ENCODE results near the gene USP53.
"Not testable (repeated sequence)": the region's sequence is repeated elsewhere in the genome, so short reads cannot be mapped to it uniquely, and the experiment has no call there.

The USP53 gene

DNA sequence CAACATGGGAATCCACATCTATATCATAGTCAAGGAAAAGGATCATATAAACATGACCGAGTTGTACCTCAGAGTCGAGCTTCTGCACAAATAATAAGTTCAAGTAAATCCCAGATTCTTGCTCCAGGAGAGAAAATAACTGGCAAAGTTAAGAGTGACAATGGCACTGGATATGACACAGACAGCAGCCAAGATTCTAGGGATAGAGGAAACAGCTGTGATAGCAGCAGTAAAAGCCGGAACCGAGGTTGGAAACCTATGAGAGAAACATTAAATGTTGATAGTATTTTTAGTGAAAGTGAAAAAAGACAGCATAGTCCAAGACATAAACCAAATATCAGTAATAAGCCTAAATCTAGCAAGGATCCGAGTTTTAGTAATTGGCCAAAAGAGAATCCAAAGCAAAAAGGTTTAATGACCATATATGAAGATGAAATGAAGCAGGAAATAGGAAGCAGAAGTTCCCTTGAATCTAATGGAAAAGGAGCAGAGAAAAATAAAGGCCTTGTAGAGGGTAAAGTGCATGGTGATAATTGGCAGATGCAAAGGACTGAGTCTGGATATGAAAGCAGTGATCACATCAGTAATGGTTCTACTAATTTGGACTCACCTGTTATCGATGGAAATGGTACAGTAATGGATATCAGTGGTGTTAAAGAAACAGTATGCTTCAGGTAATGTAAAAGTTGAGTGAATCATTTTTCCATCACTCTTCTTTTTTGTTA lies 59.0 kb downstream of the USP53 start:
- no peak for DNase-seq (ENCODE audit: low spot score)

DNA sequence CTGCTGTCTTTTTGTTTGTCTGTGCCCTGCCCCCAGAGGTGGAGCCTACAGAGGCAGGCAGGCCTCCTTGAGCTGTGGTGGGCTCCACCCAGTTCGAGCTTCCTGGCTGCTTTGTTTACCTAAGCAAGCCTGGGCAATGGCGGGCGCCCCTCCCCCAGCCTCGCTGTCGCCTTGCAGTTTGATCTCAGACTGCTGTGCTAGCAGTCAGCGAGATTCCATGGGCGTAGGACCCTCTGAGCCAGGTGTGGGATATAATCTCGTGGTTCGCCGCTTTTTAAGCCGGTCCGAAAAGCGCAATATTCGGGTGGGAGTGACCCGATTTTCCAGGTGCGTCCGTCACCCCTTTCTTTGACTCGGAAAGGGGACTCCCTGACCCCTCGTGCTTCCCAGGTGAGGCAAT lies 67.0 kb downstream of the USP53 start:
- FAIRE-seq; DNase-seq (ENCODE audit: low spot score): not testable (repeated sequence)

More for the DNA sequence above, 59.0 kb downstream of the USP53 start:
- FAIRE-seq = no peak

DNA sequence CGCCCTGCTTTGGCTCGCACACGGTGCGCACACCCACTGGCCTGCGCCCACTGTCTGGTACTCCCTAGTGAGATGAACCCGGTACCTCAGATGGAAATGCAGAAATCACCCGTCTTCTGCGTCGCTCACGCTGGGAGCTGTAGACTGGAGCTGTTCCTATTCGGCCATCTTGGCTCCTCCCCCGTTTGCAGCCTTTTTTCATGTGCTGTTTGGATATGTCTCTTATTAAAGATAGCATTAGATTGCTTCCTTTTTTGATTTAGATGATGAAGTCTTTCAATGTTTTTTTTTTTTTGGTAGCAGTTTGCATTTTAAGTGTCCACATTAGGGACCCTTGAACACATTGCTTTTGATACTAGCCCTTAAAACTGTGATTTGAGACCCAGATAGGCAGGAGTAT lies 67.4 kb downstream of the USP53 start:
- DNase-seq (ENCODE audit: low spot score); FAIRE-seq: not testable (repeated sequence)

DNA sequence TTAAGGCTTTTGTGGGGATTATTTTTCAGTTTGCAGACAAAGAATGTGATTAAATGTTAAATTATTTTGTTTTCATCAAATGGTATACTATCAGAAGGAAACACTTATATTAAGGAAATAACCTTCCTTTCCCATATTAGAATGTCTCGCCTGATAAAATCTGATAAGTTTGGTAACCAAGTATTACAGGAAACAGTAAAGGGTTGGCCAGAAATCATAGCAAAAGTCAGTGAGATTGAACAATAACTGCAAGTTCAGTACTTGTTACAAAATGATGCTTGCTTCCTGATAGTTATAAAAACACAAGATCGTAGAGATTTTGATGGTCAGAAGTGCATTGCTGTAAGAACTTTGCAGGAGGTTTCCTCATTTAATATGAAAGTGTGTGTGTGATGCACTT lies 68.9 kb downstream of the USP53 start:
- FAIRE-seq (no peak), DNase-seq (ENCODE audit: low spot score) (no peak)

DNA sequence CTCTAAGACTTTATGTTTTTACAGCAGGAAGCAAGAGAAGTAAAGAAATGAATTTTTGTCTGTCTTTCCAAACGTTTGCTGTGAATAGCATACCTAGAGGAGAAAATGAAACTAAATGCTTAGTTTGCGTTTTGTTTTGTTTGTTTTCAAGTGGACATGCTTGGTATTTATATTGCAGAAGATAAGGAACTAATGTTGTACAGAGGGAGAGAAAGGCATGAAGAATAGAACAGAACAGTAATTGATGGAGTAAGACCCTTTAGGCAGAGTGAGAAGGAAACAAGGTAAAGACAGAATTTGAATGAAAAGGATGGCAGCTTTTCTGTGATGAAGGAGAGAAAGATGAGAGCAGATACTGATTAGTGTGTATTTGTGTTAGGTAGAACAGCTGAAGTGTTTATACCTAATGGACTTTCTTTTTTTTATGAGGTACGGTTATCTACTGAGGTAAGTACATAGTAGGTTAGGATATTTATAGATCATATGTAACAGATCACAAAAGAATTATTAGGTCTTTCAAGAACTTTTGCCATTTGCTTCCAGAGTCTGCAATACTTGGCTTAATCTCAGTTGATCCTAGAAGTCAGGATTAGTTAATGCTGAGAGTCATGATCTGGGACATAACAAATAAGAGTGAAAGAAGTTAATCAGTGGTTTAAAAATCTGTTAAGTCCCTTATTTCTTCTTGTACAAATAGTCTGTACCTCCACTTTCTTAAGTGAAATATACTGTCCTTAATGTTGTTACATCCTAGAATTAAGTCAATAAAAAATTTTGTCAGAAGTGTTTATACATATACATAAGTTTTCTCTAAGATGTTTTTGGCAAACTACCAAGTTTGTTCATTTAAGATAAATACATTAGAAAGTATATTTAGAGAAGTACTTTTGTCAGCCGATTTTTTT lies 72.6 kb downstream of the USP53 start:
- DNase-seq (ENCODE audit: low spot score) (no peak), FAIRE-seq (no peak)

DNA sequence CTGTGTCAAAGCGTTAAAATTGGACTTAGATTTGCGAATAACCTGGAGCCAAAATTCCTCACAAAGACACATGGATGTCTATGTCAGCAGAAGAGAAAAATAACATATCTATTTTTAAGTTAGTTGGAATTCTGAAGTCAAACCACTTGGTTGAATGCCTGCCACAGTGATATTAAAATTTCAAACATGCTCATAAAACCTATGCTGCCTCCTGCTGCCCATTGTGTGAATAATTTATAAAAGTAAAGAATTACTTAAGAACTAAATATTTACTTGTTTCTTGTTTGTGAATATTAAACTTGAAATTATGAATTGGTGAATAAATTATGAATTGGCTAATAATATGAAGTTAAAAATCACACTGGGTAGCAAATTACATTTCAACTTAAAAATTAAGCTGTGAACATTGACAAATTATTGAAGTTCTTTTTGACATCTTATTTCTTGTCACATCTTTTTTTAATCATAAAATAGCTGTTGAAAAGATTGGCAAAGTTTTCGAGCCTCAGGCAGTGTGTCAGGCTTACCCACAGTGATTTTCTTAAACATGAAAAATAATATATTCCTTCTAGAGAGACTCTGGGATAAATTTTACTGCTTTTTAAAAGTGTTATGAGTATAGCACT lies 74.0 kb downstream of the USP53 start:
- DNase-seq (ENCODE audit: low spot score) (peak; percentile 7), FAIRE-seq (no peak)

DNA sequence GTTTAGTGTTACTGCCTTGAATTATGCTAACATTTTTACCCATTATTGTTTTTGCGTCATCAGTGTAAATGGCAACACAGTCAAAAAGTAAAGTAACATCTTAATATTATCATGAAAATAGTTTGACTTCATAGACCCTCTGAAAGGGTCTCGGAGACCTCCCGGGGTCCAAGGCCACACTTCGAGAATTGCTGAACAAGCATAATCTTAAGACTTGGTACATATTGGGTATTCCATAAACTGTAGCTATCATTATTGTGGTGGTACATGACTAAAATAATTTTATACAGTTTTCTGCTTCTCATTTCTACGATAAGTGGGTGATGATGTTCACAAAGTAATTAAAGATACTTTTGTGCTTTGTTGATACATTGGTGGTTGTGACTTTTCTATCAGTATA lies 76.8 kb downstream of the USP53 start:
- no peak for FAIRE-seq
- no peak for DNase-seq (ENCODE audit: low spot score)

DNA sequence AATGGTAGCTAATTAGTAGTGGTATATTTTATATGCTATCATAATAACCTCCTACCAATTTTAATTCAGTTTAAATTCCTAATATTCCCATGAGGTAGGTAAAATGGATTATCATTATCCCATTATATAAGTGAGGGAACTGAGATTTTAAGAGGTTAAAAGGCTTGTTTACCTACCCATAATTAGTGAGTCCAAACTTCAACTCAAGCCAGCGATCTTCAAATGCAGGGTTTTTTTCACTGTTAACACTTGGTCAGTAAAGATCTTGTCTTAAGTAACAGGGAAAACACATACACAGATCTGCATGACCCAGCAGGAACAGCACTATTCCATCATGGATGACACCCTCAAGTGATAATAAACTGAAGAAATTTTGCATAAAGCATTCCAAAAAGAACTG lies 78.1 kb downstream of the USP53 start:
- no peak for FAIRE-seq
- DNase-seq (ENCODE audit: low spot score) = no peak

DNA sequence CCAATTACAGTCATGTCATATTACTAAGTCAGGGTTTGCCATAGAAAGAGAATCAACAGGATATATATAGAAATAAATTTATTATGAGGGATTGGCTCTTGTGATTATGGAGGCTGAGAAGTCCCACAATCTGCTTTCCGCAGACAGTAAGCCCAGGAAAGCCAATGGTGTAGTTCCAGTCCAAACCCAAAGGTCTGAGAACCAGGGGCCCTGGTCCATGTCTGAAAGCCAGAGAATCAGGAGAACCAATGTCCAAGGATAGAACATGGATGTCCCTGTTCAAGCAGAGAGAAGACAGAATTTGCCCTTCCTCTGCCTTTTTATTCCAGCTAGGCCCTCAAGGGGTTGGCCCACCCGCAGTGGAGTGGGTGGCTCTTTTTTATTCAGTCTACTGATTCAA lies 83.8 kb downstream of the USP53 start:
- FAIRE-seq (no peak), DNase-seq (ENCODE audit: low spot score) (no peak)

DNA sequence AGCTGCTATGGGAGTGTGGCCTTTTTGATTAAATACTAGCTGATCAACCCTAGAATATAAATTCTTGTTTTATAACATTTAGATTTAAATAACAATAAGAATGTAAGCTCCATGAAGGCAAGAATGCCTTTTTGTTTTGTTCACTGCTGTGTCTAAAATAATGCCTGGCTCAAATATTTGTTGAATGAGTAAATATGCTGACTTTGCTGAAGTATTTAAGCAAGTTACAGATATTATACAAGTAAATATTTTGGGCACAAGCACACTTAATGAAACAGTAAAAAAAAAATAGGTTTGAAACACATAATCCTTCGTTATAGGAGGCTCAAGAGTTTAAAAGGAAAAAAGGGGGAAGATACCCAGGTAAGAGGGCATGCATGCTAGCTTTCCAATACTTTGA lies 85.3 kb downstream of the USP53 start:
- DNase-seq (ENCODE audit: low spot score) (no peak), FAIRE-seq (no peak)

DNA sequence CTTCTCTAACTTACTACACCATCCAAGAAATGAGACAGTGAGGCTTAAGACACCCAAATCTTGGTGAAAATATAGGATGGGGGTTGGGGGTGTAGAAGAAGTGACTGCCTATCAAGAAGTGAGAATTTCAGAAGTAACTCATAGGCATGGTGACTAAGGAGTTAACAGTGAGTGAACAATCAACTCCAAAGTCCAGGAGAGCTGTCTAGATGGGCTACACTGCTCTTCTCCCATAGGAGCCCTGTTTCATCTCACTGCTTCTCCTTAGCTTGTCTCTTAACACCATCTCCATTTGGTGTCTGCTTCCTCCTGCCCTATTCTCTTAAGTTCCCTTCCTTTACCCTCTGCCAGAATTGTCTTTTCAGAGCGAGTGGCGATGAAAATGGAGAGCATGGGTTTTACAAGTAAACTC lies 86.8 kb downstream of the USP53 start:
- FAIRE-seq = no peak
- DNase-seq (ENCODE audit: low spot score) = no peak

DNA sequence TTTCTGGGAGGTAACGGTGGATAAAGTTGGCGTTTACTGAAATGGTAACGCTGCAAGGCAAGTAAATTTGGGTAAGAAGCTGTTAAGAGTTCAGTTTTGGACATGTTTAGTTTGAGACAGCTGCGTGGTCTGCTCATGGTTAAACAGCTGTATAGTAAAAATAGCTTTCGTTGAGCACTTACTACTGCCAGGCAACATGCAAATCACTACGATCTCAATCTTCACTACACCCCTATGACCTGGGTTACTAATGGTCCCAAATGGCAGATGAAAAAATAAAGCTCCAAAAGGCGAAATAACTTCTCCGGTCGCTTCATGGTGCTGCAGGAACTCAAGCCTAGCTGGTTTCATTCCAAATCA lies 87.2 kb downstream of the USP53 start:
- FAIRE-seq = no peak
- no peak for DNase-seq (ENCODE audit: low spot score)

DNA sequence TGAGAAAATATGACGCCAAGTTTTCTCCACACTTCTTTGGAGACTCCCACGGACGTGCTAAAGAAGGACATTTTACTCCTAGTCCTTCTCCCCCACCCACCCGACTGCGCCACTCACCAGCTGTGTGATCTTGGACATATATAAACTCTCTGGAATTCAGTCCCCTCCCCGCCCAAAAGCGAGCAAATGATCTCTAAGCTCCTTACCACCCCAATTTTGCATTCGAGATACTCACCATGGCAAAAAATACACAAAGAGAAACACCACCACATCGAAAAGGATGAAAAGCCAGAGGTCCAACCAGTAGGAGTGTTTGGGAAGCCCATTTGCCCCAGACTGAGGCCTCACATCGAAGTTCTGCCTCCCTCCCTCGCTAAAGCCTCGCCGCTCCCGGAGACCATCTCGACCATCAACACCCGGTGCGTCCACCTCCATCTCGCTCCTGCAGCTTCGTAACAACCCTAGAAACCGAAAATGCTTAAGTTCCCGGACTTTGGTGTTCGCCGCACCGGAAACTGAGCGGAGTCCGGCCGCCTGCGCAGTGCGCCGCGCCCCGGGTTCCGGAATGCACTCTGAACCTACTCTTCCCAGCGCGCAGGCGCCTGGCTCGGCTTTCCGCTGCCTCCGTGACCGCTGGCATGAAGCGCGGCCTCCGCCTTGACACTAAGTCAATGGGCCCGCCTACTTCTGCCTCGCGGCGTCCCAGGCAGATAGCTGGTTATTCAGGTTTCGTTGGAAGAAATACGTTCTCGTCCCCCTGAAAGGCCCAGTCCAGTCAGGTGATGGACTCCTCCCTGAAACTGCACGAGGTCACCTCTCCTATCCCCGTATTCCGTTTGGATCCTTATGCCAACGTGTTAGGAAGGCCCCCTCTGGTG lies 87.8 kb downstream of the USP53 start:
- FAIRE-seq (no peak), DNase-seq (ENCODE audit: low spot score) (peak; percentile 93)

DNA sequence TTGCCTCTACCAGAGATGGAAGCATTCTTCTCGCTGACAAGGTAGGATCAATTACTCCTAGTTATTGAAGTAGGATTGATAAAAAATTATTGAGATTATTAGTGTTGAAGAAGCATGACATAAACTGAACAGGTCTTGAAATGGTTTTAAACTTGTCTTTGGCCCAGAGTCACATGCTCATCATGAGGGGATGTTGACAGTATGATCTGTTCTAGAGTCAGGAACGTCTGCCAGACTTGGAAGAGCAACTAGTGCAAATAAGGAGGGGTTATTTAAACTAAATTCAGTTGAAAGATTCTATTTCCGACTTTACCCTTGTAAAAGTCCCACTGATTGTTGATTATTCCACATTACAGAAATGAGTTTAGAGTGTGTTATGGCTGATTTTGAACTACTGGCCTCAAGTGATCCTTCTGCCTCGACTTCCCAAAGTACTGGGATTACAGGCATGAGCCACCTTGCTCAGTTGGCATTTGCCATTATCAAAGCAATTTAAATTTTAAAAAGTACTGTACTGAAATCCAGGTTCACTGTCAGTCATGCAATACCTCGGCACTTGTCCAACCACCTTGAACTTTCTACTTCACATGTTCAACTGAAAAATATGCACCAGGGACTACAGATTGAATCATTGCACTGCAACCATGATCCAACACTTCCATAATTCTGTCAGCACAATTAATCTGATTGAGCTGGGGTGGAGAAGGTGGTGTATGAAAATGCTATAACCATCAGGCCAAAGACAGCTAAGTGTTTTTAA lies 89.7 kb downstream of the USP53 start:
- no peak for FAIRE-seq
- no peak for DNase-seq (ENCODE audit: low spot score)

DNA sequence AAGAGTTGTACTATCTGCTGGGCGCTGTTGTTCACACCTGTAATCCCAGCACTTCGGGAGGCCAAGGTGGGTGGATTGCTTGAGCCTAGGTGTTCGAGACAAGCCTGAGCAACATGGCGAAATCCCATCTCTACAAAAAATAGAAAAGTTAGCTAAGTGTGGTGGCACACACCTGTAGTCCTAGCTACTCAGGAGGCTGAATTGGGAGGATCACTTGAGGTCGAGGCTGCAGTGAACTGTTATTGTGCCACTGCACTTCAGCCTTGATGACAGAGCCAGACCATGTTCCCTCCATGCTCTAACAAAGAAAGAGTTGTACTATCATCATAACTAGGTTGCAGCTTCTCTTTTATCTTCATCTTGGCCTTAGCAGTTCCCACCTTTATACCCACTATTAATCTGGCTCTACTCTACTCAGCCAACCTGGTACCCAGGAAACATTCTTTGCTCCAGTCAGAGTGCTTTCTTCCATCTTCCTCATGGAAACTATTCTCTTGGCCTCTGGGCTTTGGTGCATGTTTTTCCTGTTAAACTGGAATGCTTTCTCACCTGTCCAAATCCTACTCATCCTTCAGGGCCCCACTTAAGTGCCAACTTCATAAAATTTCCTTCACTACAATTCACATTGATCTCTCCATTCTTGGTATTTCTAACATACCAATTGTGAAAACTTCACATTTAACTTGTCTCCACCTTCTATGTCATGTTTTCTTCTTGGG lies 91.2 kb downstream of the USP53 start:
- FAIRE-seq = no peak

DNA sequence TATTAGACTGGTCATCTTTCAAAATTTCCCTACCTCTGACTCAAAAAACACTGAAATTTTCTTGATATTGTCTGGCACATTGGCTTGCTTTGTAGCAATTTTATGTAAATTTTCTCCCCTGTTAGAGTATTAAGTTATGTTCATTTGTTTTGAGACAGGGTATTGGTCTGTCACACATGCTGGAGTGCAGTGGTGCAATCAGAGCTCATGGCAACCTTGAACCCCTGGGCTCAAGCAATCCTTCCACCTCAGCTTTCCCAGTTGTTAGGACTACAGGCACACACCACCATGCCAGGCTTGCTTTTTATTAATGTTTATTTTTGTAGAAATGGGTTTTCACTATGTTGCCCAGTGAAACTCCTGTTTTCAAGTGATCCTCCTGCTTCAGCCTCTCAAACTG lies 91.9 kb downstream of the USP53 start:
- FAIRE-seq (no peak), DNase-seq (ENCODE audit: low spot score) (no peak)

More for the DNA sequence above, 91.2 kb downstream of the USP53 start:
- DNase-seq (ENCODE audit: low spot score) = no peak

DNA sequence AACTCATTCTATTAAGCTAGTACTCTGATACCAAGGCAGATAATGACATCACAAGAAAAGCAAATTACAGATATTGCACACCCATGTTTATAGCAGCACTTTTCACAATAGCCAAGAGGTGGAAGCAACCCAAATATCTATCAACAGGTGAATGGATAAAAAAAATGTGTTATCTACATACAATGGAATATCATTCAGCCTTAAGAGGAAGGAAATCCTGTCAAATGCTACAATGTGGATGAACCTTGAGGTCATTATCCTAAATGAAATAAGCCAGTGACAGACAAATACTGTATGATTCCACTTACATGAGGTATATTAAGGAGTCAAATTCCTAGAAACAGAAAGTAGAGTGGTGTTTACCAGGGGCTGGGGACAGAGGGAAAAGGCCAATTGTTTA lies 95.1 kb downstream of the USP53 start:
- DNase-seq (ENCODE audit: low spot score) (no peak), FAIRE-seq (no peak)

DNA sequence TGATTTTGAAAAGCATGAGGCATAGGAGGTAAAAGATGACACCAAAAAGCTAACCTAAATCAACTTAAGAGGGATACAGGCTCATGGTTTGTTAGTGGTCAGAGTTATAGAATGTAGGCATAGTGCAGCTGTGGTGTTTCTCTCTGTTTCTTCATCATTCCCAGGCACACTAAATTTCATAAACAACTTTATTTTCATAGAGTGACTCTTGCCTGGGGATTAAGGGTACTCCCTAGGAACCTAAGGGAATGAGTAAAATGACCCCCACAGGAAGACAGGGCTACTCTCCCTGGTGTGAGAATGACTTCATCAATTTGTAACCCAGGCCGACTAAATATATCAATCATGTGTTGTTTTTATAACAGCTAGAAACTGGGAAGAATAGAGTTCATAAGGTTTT lies 98.3 kb downstream of the USP53 start:
- DNase-seq (ENCODE audit: low spot score) (no peak), FAIRE-seq (no peak)

DNA sequence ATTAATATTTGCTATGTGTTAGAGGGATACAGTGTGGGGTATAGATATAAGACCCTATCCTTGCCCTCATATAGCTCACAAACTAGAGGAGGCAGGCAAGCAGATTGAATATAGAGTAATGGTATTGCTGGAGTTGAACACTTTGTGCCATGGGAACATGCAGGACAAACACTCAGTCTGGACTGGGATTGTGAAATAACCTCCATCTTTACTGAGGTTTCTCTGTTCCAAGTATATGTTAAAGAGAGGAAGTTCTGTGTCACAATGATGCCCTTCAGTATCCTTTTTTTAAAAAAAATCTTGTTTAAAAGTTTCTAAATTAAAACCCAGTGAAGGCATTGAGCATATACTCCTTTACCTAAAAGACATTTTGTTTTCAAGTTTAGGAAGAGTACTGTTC lies 100.7 kb downstream of the USP53 start:
- DNase-seq (ENCODE audit: low spot score) (no peak), FAIRE-seq (no peak)

DNA sequence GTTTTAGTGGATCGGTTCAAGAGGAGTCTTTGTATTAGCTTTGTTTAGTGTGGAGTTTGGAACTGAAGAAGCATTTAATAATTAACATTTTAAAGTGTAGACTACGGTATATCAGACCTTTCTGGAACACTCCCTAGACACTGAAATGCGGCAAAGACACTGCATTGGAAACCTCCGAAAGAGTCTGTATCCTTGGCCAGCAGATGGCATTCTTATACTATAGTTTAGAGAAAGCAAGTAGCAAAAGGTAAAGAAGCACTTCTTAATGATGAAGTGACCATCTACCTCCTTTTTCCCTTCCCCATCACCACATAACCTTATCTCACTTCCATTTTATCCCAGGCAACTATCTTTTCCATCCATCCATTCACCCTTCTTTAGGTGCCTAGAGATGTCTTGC lies 101.8 kb downstream of the USP53 start:
- DNase-seq (ENCODE audit: low spot score) (peak; percentile 16), FAIRE-seq (no peak)
